ENCODE results near the gene DEGS2.

Gene DEGS2

GRCh38 chr14:100138082-100138787, 21.2 kb downstream of the DEGS2 start:
- H3K9me3 Mint-ChIP-seq = no peaks in the 10 kb centered on the region
- TF ChIP-seq, protein P1, sequence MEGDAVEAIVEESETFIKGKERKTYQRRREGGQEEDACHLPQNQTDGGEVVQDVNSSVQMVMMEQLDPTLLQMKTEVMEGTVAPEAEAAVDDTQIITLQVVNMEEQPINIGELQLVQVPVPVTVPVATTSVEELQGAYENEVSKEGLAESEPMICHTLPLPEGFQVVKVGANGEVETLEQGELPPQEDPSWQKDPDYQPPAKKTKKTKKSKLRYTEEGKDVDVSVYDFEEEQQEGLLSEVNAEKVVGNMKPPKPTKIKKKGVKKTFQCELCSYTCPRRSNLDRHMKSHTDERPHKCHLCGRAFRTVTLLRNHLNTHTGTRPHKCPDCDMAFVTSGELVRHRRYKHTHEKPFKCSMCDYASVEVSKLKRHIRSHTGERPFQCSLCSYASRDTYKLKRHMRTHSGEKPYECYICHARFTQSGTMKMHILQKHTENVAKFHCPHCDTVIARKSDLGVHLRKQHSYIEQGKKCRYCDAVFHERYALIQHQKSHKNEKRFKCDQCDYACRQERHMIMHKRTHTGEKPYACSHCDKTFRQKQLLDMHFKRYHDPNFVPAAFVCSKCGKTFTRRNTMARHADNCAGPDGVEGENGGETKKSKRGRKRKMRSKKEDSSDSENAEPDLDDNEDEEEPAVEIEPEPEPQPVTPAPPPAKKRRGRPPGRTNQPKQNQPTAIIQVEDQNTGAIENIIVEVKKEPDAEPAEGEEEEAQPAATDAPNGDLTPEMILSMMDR (IDR thresholded peaks at IDR 0.05) = no peak
- no peak overlapping the region for H3K4me3 Mint-ChIP-seq
- DNase-seq = no peak
- H3K27ac Mint-ChIP-seq = peak overlapping the region; percentile 61
- H3K4me1 Mint-ChIP-seq = peaks cover 18% of the 10 kb centered on the region
- peaks cover 24% of the 10 kb centered on the region for H3K36me3 Mint-ChIP-seq (ENCODE audit: low read depth)
- peaks cover 4% of the 10 kb centered on the region for H3K27me3 Mint-ChIP-seq (ENCODE audit: low read depth, poor library complexity)

- Mint-ChIP-seq H3K27ac (no peak overlapping the region), H3K36me3 (ENCODE audit: low read depth) (peaks cover 24% of the 10 kb centered on the region)
Observed at GRCh38 chr14:100137173-100137572, 22.3 kb downstream of the DEGS2 start.

DNA sequence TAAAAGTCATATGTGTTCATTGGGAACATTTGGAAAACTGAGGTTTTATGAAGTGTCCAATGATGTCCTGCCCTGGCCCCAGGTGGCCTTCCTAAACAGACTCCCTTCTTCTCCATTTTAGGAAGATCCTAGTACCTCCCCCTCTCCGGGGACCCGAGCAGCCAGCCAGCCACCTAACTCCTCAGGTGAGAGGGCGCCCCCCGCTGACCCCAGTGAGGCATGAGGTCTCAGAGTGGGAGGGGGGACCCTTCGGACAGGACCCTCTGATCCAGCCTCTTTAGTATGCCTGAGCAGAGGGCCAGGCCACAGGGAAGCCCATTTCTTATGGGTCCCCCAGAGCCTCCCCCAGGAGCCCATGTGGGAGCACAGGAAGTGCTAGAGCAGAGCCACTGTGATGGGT, 23.7 kb downstream of the DEGS2 start:
- Mint-ChIP-seq H3K4me1 (peaks cover 22% of the 10 kb centered on the region), H3K9me3 (no peaks in the 10 kb centered on the region), H3K27me3 (ENCODE audit: low read depth, poor library complexity) (peaks cover 4% of the 10 kb centered on the region), H3K4me3 (no peak overlapping the region), H3K36me3 (ENCODE audit: low read depth) (peaks cover 30% of the 10 kb centered on the region), H3K27ac (peak overlapping the region; percentile 19)
- TF ChIP-seq, protein P1 (IDR thresholded peaks at IDR 0.05) = no peak
- DNase-seq = no peak

More at GRCh38 chr14:100137173-100137572, 22.3 kb downstream of the DEGS2 start:
- no peak for DNase-seq
- Mint-ChIP-seq H3K4me3 (no peak overlapping the region), H3K27me3 (ENCODE audit: low read depth, poor library complexity) (peaks cover 4% of the 10 kb centered on the region), H3K4me1 (peaks cover 18% of the 10 kb centered on the region), H3K9me3 (no peaks in the 10 kb centered on the region)
- TF ChIP-seq, protein P1 (IDR thresholded peaks at IDR 0.05) = no peak

DNA sequence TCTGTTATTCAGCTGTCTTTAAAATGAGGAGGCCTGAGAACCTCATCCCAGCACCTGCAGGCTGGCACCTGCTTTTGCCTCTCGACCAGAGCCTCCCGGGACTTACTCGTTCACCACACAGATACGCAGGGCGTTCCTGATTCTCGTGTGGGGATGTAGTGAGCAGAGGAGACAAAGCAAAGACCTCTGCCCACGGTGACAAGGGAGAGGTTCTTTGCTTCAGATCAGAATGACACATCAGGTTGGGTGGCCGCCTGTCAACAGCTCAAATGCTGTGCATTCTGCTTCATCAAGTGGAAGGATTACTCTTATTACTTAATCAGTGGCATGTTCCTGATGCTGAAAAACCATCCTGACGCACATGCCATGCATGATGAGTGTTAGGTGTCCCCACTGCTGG, 24.4 kb downstream of the DEGS2 start:
- H3K27me3 Mint-ChIP-seq (ENCODE audit: low read depth, poor library complexity) = peaks cover 4% of the 10 kb centered on the region
- no peak for DNase-seq
- H3K27ac Mint-ChIP-seq = no peak overlapping the region
- H3K4me3 Mint-ChIP-seq = no peak overlapping the region
- TF ChIP-seq, protein P1 (IDR thresholded peaks at IDR 0.05) = no peak
- no peaks in the 10 kb centered on the region for H3K9me3 Mint-ChIP-seq
- peaks cover 19% of the 10 kb centered on the region for H3K4me1 Mint-ChIP-seq
- H3K36me3 Mint-ChIP-seq (ENCODE audit: low read depth) = peaks cover 32% of the 10 kb centered on the region

DNA sequence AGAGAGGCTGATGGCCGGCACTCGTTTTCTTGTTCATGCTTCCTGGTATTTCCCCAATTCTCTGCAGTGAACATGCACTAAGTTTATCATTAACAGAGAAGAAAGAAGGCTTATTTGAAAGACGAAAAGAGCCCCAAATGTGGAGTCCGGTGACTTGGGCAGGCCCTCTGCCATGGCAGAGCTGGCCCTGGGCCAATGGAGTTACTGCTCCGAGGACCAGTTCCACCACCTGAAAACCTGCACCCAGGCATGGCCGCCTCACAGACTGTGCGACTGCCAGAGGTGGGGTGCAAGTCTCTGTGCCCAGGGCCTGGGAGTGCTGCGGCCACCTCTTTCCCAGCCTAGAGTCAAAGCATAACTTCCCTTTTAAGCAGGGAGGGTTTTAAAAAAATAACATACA, 24.9 kb downstream of the DEGS2 start:
- DNase-seq = no peak
- Mint-ChIP-seq H3K4me1 (peaks cover 21% of the 10 kb centered on the region), H3K4me3 (no peak overlapping the region), H3K27ac (no peak overlapping the region), H3K36me3 (ENCODE audit: low read depth) (peaks cover 34% of the 10 kb centered on the region), H3K9me3 (no peaks in the 10 kb centered on the region), H3K27me3 (ENCODE audit: low read depth, poor library complexity) (peaks cover 4% of the 10 kb centered on the region)
- TF ChIP-seq, protein P1 (IDR thresholded peaks at IDR 0.05) = no peak

Measured in nephron progenitor cell (in vitro differentiated cells).